GM12865 (cell line): ENCODE results near the gene GALR1.
"Not testable (repeated sequence)": the region's sequence is repeated elsewhere in the genome, so short reads cannot be mapped to it uniquely, and the experiment has no call there.

Experiments used
- DNase-seq: peaks from one replicate; pipeline ENCODE4 v3.0.0; 2010; ENCODE audit warnings: low read depth
- H3K4me3 ChIP-seq: 2 replicates; pipeline ENCODE4 v1.5.1; 2011; ENCODE audit warnings: mild to moderate bottlenecking, low read depth, low read length, control low read depth
- CTCF ChIP-seq: IDR thresholded peaks from 2 replicates; pipeline ENCODE4 v1.5.1; 2011; ENCODE audit warnings: low read length, control low read depth, low read depth, inconsistent platforms; ENCODE audit not compliant: insufficient read depth; ENCODE audit errors: missing control alignments

Gene GALR1

GRCh38 chr18:77222464-77222863 is 27.2 kb upstream of the GALR1 start:
- no peak for DNase-seq

GRCh38 chr18:77223221-77223639 is 26.4 kb upstream of the GALR1 start:
- no peak for TF ChIP-seq CTCF
- no peak for DNase-seq
- no peak overlapping the region for H3K4me3 ChIP-seq

More at GRCh38 chr18:77222464-77222863, 27.2 kb upstream of the GALR1 start:
- TF ChIP-seq CTCF, result no peak
- no peak overlapping the region for H3K4me3 ChIP-seq

GRCh38 chr18:77223653-77224052 is 26.0 kb upstream of the GALR1 start:
- no peak for TF ChIP-seq CTCF
- H3K4me3 ChIP-seq, result no peak overlapping the region
- no peak for DNase-seq

- no peak overlapping the region for H3K4me3 ChIP-seq
- no peak for TF ChIP-seq CTCF
- no peak for DNase-seq
Observed at GRCh38 chr18:77230645-77231044, 19.0 kb upstream of the GALR1 start.

GRCh38 chr18:77234504-77235365 is 14.9 kb upstream of the GALR1 start:
- TF ChIP-seq CTCF, result no peak
- DNase-seq, result no peak
- H3K4me3 ChIP-seq, result no peak overlapping the region

GRCh38 chr18:77239285-77239684 is 10.4 kb upstream of the GALR1 start:
- DNase-seq, H3K4me3 ChIP-seq: not testable (repeated sequence)

GRCh38 chr18:77248873-77249568 is 627 bp upstream of the GALR1 start:
- DNase-seq, result no peak
- no peak overlapping the region for H3K4me3 ChIP-seq
- no peak for TF ChIP-seq CTCF
